Muscle of back (tissue), 11 donors: ENCODE results near the gene VANGL1. TPM values are rescaled to one million over a fixed set of nuclear protein-coding genes. Genes with fewer than 3 reads are reported as not detected.
A peak's percentile ranks its signal among the peaks of the same experiment; 100 is the strongest.

Source experiments
- DNase-seq, 3 donors: peaks; one replicate each; pipeline versions ENCODE4 v3.0.0 to v3.0.0-alpha.2; 2013
- polyA plus RNA-seq, 10 donors: library from polyadenylated mRNA; unstranded; fragments of 120-200 nt; gene quantifications; one replicate each; pipeline ENCODE4 v1.2.1, GENCODE V29; 2013; ENCODE audit not compliant: insufficient read length in 10 of 10

VANGL1 gene
- polyA plus RNA-seq, 10 donors = 6.0 to 12.0 (median 7.8) TPM

DNA sequence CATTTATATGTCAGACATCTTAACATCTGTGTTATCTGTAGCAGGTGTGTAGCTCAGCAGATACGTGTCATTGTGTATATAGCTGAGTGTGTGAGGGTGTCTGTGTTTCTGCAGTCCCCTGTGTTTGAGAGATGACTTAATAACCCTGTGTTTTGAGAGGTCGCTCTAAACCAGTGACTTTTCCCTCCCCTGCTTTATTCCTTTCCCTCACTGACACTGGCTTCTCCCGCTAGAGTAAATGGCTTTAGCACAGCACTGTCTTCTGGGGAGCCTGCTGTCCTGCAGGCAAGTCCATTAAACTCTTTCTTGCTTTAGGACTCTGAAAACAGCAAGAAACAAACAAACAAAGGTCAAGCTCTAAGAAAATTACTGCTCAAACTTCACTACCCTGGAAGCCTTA lies 53.0 kb downstream of the VANGL1 start:
- no peak for DNase-seq

DNA sequence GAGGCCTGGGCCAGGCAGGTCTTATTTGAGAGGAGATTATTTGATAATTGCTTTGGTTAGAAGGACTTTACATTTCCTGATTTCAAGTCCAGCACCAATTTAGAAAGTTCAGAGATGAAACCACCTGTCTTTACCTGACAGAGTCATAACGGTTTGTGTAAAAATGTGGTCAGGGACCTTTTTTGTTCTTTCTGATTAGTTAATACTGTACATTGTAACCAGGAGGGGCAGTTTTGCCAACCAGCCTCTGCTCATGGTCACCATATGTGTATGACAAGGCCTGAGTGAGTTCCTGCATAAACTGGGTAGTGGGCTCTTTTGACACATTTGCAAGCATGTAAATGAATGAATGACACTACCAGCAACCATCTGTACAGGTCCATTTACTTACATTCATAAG lies 55.8 kb downstream of the VANGL1 start:
- DNase-seq = no peak

DNA sequence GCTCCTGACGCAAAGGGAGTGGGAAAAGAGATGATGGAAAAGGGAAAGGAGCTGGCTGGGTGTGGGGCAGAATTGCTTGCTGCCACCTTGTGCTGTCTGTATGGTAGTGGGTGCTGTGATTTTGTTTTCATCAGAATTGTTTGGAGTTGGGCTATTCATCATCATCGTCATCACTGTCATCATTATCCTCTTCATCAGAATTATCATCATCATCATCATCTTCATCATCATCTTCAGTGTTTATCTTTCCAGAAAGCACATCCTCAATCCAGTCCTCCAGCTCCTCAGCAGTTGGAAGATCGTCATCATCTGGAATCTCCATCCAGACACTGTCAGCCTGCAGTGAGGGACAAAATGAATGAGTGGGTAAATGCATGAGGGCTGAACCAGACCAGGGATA lies 59.3 kb downstream of the VANGL1 start:
- DNase-seq = no peak

DNA sequence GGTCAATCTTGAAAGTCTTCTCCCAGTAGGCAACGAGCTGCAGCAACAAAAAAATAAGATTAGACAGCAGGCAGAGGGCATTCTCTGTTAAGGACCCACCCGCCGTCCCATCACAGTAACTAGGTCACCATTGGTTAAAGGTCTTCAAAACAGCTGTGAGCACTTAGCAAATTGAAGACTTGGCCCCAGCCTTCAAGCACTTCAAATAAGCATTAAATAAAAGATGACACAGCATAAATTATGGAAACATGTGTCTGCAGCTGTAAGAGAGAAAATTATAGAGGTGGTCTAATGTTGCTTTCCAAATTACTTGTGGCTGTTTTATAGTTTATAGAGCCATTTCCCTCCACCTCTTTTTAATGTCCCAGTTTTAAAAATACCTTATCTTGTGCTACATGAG lies 61.2 kb downstream of the VANGL1 start:
- DNase-seq = no peak

DNA sequence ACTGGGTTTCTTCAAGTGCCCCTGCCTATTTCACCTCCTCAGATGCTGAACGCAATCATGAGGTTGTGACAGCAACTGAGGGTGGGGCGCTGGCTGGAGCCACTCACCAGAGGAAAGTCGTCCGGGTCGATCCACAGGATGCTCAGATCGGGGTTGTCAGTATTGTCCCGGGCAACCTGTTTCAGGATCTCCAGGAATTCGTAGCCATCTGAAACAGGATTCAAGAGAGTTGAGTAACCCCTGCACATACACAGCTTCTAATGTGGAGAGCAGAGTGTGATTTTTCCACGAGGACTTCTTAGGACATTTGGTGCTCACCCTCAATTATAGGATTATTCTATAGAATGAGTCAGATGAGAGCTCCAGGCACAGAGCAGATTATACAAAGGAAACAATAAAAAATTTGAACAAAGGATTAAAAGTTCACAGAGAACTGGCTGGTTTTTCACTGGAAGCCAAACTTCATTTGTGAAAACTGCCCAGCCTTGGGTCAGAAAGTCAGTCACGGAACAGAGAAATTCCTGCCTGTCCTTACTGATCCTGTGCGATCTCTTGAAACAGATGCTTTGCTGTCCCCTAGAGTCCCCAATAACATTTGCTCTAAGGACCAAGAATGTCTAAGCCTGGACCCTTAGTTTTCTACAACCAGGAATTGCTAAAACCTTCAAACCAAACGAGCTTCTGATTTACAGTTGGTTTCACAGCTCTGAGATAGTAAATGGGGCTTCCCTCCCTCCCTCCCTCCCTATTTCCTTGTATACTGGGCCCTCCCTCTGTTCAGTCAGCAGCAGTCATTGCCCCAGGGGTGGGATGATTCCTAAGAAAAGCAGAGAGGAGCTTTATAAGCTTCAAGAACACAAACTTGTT lies 63.5 kb downstream of the VANGL1 start:
- DNase-seq = peak in 1 of 3 donors; percentile 38

DNA sequence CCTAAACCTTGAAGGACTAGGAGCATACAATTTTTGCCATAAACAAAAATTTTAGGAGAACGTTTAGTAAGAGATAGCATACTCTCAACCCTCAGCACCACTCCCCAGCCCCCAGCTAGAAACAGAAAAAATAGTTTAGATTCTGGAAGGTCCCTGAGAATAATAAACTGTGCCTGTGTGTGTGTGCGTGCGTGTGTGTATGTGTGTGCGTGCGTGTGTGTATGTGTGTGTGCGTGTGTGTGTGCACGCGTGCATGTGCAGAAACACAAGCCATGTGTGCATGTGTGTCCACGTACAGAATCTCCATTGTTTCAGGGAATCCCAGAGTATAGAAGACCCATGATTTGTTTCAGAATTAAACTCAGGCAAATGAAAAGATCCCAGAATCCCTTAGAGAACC lies 64.2 kb downstream of the VANGL1 start:
- no peak for DNase-seq

DNA sequence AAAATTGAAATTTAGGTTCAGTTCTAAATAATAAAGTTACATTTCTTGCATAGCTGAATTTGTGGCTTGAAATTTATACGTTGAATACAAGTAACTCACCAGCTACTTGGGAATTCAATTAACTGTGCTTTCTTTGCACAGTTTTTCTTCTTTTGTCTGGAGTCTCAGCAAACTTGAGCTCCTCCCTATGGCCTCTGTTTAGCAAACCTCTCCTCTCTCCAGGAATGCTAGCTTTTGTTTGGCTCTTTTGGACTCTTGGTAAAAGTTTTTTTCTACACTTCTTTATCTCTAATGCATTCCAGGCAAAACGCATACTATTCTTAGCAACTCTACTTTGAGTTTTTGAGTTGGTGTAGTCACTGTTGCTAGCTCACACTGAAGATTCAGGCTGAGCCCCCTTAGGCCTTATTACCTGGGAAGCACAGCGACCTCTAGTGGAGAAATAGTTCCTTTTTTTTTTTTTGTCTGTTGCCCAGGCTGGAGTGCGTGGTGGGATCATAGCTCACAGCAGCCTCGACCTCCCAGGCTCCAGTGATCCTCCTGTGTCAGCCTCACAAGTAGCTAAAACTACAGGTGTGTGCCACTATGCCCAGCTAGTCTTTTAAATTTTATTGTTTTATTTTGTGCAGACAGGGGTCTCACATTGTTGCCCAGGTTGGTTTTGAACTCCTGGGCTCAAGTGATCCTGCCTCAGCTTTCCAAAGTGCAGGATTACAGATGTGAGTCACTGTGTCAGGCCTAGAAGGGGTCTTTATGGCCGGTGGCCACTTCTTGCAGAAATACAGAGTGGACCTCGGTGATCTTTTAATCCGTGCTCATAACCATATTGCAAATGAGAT lies 65.0 kb downstream of the VANGL1 start:
- peak in 1 of 3 donors; percentile 41 for DNase-seq

DNA sequence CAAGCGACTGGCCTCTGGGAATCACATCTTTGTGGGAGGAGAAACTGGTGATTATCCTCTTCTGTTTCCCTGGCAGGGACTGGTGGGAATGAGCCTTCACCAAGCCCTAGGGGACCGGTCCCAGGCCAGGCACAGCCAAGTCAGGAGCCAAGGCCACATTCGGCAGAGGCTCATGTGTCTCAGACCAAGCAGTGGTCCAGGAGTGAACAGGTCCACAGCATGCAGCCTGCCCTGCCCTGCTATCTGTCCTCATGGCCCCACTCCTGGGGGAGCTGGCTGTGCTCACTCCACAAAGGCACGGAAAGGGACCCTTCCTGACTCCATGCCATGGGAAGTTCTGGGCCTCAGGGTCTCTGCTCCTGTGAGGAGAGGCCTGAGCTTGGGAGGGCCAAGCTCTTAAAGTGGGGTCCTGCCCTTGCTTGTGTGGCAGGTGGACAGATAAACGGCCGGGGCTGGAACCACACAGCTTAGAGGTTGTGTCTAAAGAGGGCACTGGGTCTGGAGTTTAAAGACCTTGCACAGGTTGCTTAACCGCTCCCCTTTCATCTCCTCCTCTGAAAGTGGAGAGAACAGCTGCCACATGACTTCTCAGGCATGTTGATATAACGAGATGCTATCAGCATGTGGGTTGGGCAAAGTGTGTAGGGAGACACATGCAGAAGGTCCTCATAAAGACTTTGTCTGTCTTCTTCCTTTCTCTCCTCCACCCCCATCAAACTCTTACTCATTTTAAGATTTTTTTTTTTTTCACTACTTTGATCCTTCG lies 69.3 kb downstream of the VANGL1 start:
- peak in 1 of 3 donors; percentile 29 for DNase-seq

DNA sequence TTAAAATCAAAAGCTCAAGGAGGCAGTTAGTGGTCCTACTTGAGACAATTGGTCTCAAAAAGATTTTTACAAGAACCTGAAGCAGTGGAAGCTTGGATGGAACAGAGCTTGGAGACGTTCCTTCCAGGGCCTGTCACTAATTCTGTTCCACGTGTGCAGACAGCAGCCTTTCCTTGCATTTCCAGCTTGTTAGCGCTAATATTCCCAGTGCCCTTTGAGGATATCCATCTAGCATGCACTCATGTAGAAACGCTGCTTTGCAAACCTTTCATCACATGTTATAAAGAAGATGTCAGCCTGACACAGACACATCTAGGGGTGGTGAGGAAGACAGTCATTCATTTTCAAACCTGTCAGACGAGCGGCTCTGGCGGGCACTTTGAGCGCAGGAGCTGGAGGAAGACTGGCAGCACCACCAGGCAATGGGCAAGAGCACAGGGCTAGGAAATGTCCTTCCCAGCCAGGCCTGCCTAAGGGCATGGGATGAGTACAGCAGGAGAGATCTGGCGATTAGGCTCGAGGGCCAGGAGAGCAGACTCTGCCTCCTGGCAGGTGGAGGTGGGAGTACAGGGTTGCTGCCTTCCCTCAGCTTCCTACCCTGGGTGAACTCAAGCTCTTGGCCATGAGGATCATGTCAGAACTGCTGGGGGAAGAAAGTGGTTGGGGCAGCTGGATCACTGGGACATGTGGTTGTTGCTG lies 71.3 kb downstream of the VANGL1 start:
- no peak for DNase-seq

DNA sequence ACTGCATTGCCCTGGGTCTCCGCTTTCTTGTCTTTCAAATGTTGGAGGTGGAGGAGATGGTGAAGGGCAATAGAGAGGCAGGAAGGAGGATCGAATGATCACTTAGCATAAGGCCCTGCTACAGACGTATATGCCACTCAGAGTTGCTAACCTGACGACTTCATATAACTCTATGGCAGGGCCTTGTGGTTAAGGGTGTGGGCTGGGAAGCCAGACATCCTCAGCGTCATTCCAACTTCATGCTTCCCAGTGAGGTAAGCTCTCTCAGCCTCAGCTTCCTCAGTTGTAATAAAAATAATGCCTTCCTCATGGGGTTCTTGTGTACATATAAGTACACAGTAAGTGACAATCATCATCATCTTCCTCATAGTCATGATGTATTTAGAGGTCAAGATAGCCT lies 72.1 kb downstream of the VANGL1 start:
- DNase-seq = no peak

DNA sequence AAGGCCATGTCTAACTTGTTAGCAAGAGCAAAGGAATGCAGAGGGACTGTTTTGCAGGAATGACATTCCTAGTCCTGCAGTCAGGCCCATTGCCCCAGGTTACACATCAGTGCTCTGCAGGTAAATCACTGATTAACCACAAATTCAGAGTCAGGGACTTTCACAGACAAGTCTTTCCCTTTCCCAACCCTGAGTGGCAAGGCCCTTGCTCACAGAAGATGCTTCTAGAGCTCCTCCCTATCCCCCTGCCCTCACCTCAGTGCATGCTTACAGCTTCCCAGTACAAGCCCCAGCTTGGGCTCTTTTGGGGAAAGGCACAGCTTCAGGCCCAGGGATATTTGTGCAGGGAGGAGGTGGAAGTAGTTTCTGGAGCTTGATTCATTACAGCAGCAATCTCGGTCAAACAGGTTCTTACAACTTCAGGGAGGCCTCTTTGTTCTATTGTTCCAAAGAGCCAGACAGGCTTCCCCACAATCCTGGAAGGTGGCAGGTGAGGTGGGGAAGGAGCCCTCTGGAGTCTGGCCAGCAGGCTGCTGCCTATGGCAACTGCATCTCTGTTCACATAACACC lies 72.9 kb downstream of the VANGL1 start:
- DNase-seq = no peak

DNA sequence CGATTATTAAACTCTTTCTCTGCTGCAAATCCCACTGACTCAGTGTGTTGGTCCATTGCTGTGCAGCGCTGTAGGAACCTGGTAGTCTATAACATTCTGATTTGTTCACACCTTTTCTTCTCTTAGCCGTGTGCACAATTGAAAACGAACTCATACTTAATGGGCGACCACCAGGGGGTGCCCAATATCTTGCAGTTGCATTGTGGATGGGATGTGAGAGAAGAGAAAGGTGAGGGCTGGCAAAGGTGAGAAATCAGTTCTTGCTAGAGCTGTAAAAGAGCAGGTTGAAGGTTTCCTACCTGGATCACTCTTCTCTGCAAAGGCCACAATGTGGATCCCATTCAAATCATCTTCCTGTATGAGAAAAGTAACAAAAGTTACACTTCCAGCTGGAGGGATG lies 75.8 kb downstream of the VANGL1 start:
- peak in 1 of 3 donors; percentile 42 for DNase-seq

DNA sequence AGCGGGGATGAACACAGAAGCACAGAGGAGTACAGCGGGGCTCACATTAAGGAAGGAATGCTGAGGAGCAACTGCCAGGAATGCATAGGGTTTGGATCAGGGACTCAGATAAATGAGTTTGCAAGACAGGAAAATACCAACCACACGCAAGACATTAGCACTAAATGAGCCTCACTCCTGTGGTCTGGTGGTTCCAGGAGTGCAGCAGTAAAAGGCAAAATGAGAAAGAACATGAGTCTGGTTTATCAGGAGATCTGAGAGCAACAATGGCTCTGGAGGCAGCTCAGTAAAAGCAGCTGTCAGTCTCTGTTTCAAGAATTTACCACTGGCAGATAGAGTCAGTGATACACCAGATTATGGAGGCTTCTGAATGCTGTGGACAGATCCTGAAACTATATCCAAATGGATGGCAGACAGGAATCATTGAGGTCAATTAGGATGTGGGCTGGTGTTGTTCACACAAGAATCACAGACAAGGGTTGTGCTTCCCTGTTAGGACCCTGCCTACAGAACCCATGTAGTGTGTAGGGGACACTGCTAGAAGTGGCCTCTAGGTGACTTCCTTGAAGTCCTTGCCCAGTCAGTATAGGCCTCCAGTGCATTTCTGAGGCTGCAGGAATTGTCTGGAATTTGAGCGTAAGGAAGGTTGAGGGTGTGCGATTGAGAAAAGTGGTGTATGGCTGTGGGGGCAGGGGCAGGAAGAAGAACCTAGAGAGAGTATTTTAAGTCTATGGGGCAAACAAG lies 76.4 kb downstream of the VANGL1 start:
- peak in 1 of 3 donors; percentile 24 for DNase-seq

DNA sequence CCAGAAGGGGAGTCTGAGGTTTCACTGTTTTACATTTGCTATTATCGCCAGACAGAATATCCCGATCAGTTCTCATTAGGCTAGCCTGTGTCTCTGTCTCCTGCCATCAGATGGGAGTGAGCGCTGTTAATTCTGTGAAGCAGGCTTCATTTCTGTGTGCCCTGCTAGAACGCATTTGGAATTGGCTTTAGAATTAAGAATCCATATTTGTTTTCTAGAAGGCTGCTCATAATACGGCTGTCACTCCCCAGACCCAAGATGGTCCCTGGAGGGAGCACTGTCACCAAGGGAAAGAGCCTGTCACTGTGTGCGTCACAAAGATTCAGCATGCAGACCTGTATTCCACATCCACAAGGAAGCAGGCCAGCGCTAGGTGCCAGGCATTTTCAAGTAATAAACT lies 77.5 kb downstream of the VANGL1 start:
- DNase-seq = no peak

DNA sequence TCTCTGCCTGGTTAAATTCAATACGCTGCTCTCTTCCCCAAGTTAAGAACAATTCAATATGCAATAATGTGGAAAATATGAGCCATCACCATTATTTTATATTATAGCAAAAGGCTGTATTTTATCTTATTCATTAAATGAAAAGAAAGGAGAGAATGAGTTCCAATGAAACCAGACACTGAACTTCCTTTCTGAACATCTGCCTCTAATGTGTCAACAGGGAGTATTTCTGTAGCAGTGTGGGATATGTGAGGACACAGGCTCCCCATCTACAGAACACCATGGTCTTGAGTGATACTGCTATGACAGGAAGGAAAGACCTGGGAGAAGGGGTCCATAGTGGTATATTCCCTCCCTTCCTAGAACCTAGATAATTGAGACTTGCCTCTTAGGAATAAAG lies 80.5 kb downstream of the VANGL1 start:
- peak in 1 of 3 donors; percentile 52 for DNase-seq

DNA sequence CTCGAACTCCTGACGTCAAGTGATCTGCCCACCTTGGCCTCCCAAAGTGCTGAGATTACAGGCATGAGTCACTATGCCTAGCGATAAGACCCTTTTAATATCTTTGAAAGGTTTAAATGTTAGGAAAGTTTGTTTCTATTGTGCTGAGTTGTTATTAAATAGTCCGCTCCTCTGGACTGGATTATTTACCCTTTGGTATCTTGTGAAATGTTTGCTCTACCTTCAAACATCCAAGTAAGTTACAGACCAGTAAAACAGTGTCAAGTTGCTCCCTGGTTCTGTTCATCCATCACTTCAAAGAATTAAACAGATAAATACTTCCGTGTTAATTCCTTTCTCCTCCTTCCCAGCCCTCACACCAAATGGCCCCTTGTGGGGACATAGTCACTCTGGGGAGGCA lies 82.0 kb downstream of the VANGL1 start:
- DNase-seq = no peak

DNA sequence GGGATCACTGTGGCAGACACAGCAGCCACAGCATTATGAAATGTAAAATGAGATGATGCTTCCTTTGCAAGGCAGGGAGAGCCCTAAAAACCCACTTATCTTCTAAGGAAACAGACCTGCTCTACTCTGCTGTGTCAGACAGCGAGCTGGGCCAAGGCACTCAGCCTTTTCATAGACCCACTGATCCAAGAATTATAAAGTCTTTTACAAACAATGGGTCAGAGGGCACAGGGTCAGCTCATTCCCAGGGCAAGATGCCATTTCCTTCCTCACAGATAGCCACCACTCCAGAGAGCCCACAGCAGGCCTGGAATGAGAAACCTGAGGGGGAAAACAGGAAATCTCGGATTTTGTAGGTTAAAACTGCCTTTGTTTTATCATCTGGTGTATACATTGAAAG lies 83.8 kb downstream of the VANGL1 start:
- DNase-seq = no peak

DNA sequence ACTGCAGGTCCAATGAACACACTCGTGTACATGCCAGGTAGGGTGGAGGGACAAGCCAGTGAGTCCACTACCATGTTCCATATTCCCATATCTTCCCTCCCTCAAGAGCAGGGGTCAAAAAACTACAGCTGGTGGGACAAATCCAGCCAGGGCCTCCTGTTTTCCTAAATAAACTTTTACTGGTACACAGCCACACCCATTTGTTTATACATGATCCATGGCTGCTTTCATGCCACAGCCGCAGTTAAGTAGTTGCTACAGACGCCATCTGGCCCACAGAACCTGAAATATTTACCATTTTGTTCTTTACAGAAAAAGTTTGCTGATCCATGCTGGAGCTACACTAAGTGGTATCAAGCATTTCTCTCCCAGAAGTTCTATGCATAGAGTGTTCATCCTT lies 84.4 kb downstream of the VANGL1 start:
- DNase-seq = no peak

DNA sequence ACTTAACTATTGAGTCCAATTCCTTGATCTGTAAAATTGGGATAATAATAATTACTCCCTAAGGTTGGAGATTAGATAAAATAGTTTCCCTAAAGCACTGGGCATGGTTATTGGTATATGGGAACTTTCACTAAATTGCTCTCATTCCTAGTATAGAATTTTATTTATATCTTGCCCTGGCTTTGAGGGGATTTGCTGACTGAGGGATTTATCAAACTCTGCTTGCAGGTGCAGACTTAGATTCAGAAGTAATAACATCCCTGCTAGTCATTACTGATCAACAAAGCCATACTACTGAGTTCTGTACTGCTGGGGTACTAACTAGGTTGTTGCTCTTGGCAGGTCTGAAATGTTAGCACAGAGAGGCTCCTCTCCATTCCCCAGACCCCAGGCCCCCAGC lies 84.8 kb downstream of the VANGL1 start:
- no peak for DNase-seq

DNA sequence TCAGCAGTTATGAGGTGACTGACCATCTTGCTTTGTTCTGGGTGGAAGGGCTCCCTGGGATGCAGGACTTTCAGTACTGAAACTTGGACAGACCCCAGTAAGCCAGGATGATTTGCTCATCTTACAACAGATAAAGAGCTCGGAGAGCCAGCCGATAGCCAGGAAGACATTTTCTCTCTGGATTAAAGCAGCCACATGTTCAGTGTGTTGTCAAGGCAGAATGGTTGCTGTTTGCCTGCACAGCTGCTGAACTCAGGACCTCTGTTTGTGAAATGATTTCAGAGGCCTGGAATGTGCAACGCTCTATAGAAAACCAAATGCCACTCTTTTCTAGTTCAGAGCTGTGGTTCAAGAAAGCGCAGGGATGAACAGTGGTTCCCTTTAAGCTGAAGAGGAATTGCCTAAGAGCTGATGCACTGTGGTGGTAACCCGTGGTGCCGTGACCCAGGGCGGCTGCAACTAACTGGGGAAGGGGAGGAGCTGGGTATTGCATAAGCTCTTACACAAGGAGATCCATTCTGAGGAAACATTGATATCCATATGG lies 86.0 kb downstream of the VANGL1 start:
- DNase-seq = peak; percentile 67 to 82 (median 76)
